Pancreas (tissue), 10 donors: ENCODE data around the gene NRP1. TPM values are rescaled to one million over a fixed set of nuclear protein-coding genes. Genes with fewer than 3 reads are reported as not detected.
A peak's percentile ranks its signal among the peaks of the same experiment; 100 is the strongest.
"Not testable (repeated sequence)": the region's sequence is repeated elsewhere in the genome, so short reads cannot be mapped to it uniquely, and the experiment has no call there.

Source experiments
- ATAC-seq, 4 donors: fragments of 200-7000 bp; cut with Tn5 transposase; one replicate each; pipeline versions ENCODE4 v1.8.0 to v1.9.1; 2020; ENCODE audit warnings: mild to moderate bottlenecking in 4 of 4, moderate library complexity in 4 of 4
- DNase-seq, 6 donors: peaks; one replicate each; pipeline ENCODE4 v3.0.0-alpha.2; 2020
- FAIRE-seq: peaks from 2 replicates; lab custom pipeline; 2012; peaks lifted over from hg19 to GRCh38; lab: Jason Lieb, UNC
- H3K27ac ChIP-seq, 4 donors: fragments of 200-600 bp; sonication (generic); 1 replicate in 3 of 4; 2 replicates in 1 of 4; pipeline versions ENCODE4 v1.5.0 to v1.8.0; 2020
- H3K27me3 ChIP-seq, 4 donors: fragments of 200-600 bp; one replicate each; pipeline ENCODE4 v1.8.0; 2021
- H3K36me3 ChIP-seq, 3 donors: fragments of 200-600 bp; sonication (generic) in 1 of 3; one replicate each; pipeline versions ENCODE4 v1.5.0 to v1.8.0; 2020 to 2021
- H3K4me1 ChIP-seq, 3 donors: fragments of 200-600 bp; one replicate each; pipeline ENCODE4 v1.8.0; 2021
- H3K4me3 ChIP-seq, 4 donors: fragments of 200-600 bp; sonication (generic) in 2 of 4; one replicate each; pipeline versions ENCODE4 v1.5.0 to v1.8.0; 2020 to 2021
- H3K9me3 ChIP-seq, 4 donors: fragments of 200-600 bp; one replicate each; pipeline ENCODE4 v1.8.0; 2021
- WGBS, 2 donors: extraction: QIAGEN DNeasy Blood & Tissue Kit; methylation state at CpG; one replicate each; pipeline ENCODE4 v1.1.7; 2013; 5-methylcytosine and 5-hydroxymethylcytosine counted together
- intact Hi-C, 3 donors: fragments of 100-400 bp; cut with DNase I; formaldehyde crosslinking; loops; one replicate each; pipeline versions ENCODE4 v1.11.1 to v1.14.2; 2022
- polyA plus RNA-seq, 2 donors: library from polyadenylated mRNA; stranded (reverse); fragments of 200-250 nt; gene quantifications; one replicate each; pipeline ENCODE4 v1.2.3, GENCODE V29; 2013
- total RNA-seq, 6 donors: library from RNA; stranded (reverse); fragmentation: NEBNext Ultra II Directional in 4 of 6; extraction: Animal tissue kit (Norgen Biotek cat#: 25700) in 4 of 6; gene quantifications; one replicate each; pipeline versions ENCODE4 v1.2.1 to v1.2.4, GENCODE V29; 2021 to 2023
- TF ChIP-seq, protein P1 (sequence below), 4 donors: fragments of 200-600 bp; sonication (generic) in 3 of 4; IDR thresholded peaks; one replicate each; pipeline versions ENCODE4 v1.5.0 to v1.8.0; 2021; ENCODE audit warnings: antibody characterized with exemption in 4 of 4
- donor health status: healthy with polysubstance abuse.
- donor health status: DM: no; HTN: no; CAD: no; lungs with moderate emphysema.
- donor health status: DM: no; HTN: no; CAD: no.
- donor health status: control.
- donor health status: control.
- donor health status: Bipolar disorder and iron deficiency.
- donor health status: DM: yes; HTN: yes; CAD: no.
- donor health status: DM: no; HTN: no; CAD: no.
- donor health status: DM: no; HTN: no; CAD: no.
- donor health status: DM: yes; HTN: yes; CAD: no.

NRP1 gene
- total and polyA plus RNA-seq, 8 donors: 12.0 to 56.4 (median 28.4) TPM

DNA sequence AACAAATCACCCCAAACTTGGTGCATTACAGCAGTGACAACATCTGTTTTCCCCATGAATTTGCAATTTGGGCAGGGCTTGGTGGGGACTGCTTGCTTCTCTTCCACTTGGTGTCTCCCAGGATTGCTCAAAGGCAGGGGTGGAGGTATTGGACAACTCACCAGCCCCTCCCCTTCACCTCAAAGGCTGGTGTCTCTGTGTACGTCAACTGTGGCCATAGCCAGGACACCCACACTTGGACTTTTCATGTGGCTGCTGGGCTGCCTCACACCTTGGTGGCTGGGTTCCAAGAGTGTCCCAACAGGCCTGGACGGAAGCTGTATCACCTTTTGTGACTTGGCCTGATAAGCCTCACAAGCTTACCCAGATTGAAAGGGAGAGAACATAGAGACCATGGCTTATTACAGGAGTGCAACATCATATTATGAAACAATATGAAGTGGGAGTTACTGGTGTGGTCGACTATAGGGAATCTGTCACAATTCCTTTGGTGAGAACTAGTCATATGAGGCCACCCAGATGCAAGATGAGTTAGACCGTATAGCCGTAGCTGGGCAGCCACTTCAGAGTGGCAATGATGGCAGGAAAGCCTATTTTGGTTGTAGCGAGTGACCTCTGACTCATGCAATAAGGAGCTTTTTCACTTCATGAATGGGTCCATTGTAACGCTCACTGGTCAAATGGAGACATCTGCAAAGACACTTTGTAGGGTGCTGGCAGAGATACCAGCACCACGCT is 188.8 kb downstream of the NRP1 start:
- no peak overlapping the region for H3K4me3 ChIP-seq
- no peak overlapping the region for H3K27ac ChIP-seq
- FAIRE-seq: no peak
- intact Hi-C loops: no loop called here
- peak in 2 of 6 donors; percentile 44 to 67 for DNase-seq
- no peaks in the 10 kb centered on the region for H3K9me3 ChIP-seq
- TF ChIP-seq, protein P1, sequence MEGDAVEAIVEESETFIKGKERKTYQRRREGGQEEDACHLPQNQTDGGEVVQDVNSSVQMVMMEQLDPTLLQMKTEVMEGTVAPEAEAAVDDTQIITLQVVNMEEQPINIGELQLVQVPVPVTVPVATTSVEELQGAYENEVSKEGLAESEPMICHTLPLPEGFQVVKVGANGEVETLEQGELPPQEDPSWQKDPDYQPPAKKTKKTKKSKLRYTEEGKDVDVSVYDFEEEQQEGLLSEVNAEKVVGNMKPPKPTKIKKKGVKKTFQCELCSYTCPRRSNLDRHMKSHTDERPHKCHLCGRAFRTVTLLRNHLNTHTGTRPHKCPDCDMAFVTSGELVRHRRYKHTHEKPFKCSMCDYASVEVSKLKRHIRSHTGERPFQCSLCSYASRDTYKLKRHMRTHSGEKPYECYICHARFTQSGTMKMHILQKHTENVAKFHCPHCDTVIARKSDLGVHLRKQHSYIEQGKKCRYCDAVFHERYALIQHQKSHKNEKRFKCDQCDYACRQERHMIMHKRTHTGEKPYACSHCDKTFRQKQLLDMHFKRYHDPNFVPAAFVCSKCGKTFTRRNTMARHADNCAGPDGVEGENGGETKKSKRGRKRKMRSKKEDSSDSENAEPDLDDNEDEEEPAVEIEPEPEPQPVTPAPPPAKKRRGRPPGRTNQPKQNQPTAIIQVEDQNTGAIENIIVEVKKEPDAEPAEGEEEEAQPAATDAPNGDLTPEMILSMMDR (IDR thresholded peaks at IDR 0.05): no peak
- H3K4me1 ChIP-seq: no peaks in the 10 kb centered on the region
- WGBS, 2 donors: 63 to 77% methylated on average over 8 of the region's 8 CpGs
- H3K27me3 ChIP-seq: no peaks in the 10 kb centered on the region
- H3K36me3 ChIP-seq: no peaks in the 10 kb centered on the region
- peak in 3 of 4 donors; percentile 41 to 44 (median 44) for ATAC-seq

- ATAC-seq (peak in 2 of 4 donors; percentile 58 to 63), FAIRE-seq (no peak)
Measured at GRCh38 chr10:33143160-33143728, 191.2 kb downstream of the NRP1 start.

GRCh38 chr10:33142295-33142694 is 192.2 kb downstream of the NRP1 start:
- intact Hi-C loops: no loop called here
- 58 to 85% methylated on average over 4 of the region's 4 CpGs for WGBS, 2 donors
- H3K9me3 ChIP-seq: no peaks in the 10 kb centered on the region
- H3K36me3 ChIP-seq: no peaks in the 10 kb centered on the region
- TF ChIP-seq, protein P1 (IDR thresholded peaks at IDR 0.05): no peak
- no peak overlapping the region for H3K27ac ChIP-seq
- H3K27me3 ChIP-seq: no peaks in the 10 kb centered on the region
- H3K4me1 ChIP-seq: no peaks in the 10 kb centered on the region
- ATAC-seq: no peak
- H3K4me3 ChIP-seq: no peak overlapping the region
- no peak for DNase-seq
- no peak for FAIRE-seq

More at GRCh38 chr10:33143160-33143728, 191.2 kb downstream of the NRP1 start:
- Histone ChIP-seq H3K27me3 (no peaks in the 10 kb centered on the region), H3K9me3 (no peaks in the 10 kb centered on the region), H3K4me3 (no peak overlapping the region), H3K36me3 (no peaks in the 10 kb centered on the region), H3K27ac (no peak overlapping the region), H3K4me1 (no peaks in the 10 kb centered on the region)
- DNase-seq: no peak
- WGBS, 2 donors: 73 to 84% methylated on average over 5 of the region's 5 CpGs
- intact Hi-C loops: no loop called here
- TF ChIP-seq, protein P1 (IDR thresholded peaks at IDR 0.05): no peak

DNA sequence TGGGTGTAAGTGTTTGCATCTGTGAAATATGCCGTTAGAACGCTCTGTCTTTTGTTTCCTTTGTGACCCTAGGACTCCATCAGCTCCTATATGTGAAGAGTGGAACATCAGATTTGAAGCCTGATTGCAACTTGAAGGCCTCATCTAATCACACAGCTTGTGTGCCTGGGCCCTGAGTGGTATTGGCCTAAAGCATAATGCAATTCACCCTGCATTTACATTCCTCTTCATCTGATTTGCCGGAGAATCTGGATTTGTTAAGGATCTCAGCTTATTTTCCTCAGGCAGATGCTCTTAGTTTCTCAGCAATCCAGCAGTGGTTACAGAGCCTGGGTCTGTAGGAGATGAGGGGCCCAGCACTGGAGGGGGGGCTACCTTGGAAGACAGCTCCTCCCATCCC is 193.2 kb downstream of the NRP1 start:
- Histone ChIP-seq H3K36me3 (no peaks in the 10 kb centered on the region), H3K4me3 (no peak overlapping the region), H3K4me1 (no peaks in the 10 kb centered on the region), H3K27ac (no peak overlapping the region), H3K9me3 (no peaks in the 10 kb centered on the region), H3K27me3 (no peaks in the 10 kb centered on the region)
- TF ChIP-seq, protein P1 (IDR thresholded peaks at IDR 0.05): no peak
- DNase-seq (no peak), ATAC-seq (no peak), FAIRE-seq (no peak)
- intact Hi-C loops: no loop called here
- 94% methylated on average over 3 of the region's 3 CpGs for WGBS, 2 donors

- peak in 2 of 4 donors; percentile 30 to 32 for ATAC-seq
- Histone ChIP-seq H3K27ac (no peak overlapping the region), H3K4me1 (no peaks in the 10 kb centered on the region), H3K9me3 (no peaks in the 10 kb centered on the region), H3K4me3 (no peak overlapping the region), H3K36me3 (no peaks in the 10 kb centered on the region), H3K27me3 (no peaks in the 10 kb centered on the region)
- intact Hi-C loops: no loop called here
- WGBS, 2 donors: 60 to 76% methylated on average over 12 of the region's 12 CpGs
- FAIRE-seq: no peak
- TF ChIP-seq, protein P1 (IDR thresholded peaks at IDR 0.05): no peak
- DNase-seq: no peak
Measured at GRCh38 chr10:33139181-33139646, 195.3 kb downstream of the NRP1 start.

DNA sequence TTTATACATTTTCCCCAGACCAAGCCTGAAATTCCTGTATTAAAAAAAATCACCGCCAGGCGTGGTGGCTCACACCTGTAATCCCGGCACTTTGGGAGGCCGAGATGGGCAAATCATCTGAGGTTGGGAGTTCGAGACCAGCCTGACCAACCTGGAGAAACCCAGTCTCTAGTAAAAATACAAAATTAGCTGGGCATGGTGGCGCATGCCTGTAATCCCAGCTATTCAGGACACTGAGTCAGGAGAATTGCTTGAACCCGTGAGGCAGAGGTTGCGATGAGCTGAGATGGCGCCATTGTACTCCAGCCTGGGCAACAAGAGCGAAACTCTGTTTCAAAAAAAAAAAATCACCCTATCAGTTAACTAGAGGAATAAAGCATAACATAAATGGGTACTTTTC is 195.8 kb downstream of the NRP1 start:
- DNase-seq, H3K9me3 ChIP-seq, H3K36me3 ChIP-seq, H3K27me3 ChIP-seq, H3K4me1 ChIP-seq, H3K27ac ChIP-seq, ATAC-seq, H3K4me3 ChIP-seq, FAIRE-seq, intact Hi-C loops: not testable (repeated sequence)
- 79 to 92% methylated on average over 10 of the region's 10 CpGs for WGBS, 2 donors
